Retinal pigment epithelial cell (primary cell): ENCODE results near the gene CRYBG3.

Experiments used
- DNase-seq: peaks from one replicate; pipeline ENCODE4 v3.0.0-alpha.2; 2010; ENCODE audit warnings: low read depth
- H3K4me3 ChIP-seq: 2 replicates; pipeline ENCODE4 v1.5.1; 2011; ENCODE audit warnings: mild to moderate bottlenecking, low read length, control low read depth, moderate library complexity
- TF ChIP-seq, protein P1 (sequence below): conservative IDR thresholded peaks from 2 replicates; pipeline ENCODE4 v1.5.1; 2011; ENCODE audit warnings: low read depth, low read length, control low read depth, inconsistent platforms

The CRYBG3 gene

DNA sequence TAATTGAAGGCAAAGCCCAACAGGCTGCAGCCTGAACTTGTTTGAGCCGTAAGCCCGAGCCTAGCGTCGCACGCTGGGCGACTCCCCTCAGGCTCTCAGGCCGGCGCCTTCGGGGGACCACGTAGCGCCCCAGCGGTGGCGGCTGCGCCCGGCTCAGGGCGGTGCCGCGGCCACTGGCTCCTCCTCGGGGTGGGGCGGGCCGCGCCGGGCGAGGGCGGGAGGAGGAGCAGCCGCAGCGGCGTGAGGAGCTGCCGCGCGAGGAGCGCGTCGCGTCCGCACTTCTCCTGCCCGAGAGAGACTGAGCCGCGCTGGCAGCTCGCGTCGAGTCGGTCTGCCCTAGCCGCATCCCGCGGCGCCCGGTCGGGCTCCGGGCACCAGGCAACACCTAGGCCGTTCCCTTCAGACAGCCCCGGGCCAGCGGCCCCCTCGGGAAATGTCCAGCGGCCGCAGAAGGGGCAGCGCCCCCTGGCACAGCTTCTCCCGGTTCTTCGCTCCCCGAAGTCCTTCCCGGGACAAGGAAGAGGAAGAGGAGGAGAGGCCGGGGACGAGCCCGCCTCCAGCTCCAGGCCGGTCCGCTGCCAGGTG lies at the start of gene CRYBG3:
TSS of gene CRYBG3 (plus strand) at position 238 of the 585 bp plus-strand sequence. CDS start at position 434, 196 bp downstream.
- TF ChIP-seq, protein P1, sequence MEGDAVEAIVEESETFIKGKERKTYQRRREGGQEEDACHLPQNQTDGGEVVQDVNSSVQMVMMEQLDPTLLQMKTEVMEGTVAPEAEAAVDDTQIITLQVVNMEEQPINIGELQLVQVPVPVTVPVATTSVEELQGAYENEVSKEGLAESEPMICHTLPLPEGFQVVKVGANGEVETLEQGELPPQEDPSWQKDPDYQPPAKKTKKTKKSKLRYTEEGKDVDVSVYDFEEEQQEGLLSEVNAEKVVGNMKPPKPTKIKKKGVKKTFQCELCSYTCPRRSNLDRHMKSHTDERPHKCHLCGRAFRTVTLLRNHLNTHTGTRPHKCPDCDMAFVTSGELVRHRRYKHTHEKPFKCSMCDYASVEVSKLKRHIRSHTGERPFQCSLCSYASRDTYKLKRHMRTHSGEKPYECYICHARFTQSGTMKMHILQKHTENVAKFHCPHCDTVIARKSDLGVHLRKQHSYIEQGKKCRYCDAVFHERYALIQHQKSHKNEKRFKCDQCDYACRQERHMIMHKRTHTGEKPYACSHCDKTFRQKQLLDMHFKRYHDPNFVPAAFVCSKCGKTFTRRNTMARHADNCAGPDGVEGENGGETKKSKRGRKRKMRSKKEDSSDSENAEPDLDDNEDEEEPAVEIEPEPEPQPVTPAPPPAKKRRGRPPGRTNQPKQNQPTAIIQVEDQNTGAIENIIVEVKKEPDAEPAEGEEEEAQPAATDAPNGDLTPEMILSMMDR: peak; percentile 40
- H3K4me3 ChIP-seq: peak within 1 kb of the TSS; percentile 79
- DNase-seq: peak; percentile 35

DNA sequence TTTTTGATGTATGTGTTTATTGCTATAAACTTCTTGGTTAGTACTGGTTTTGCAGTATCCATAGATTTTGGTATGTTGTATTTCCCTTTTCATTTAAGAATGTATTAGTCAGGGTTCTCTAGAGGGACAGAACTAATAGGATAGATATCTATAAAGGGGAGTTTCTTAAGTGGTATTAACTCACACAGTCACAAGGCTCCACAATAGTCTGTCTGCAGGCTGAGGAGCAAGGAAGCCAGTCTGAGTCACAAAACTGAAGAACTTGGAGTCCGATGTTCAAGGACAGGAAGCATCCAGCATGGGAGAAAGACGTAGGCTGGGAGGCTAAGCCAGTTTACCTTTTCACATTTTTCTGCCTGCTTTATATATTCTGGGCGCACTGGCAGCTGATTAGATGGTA lies 48.9 kb upstream of the CRYBG3 start:
- no peak for DNase-seq
- H3K4me3 ChIP-seq: no peak overlapping the region
- TF ChIP-seq, protein P1: no peak

DNA sequence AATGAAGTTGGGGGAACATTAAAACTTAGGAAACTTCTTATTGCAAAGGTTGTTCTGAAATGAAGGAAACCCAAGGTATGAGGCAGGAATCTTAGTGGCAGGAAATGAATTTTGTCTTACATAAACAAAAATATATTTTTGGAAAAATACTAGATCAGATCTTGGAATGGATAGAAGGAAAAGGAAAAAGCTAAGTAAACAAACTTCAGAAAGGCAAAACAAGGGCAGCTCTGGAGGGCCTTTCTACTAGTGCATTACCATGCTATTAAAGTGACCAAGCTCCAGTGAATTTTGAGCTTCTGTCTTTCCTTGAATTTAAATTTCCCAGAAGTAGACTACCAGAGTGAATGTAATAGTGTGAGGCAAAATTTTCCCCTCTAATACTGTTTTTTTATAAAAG lies 43.7 kb upstream of the CRYBG3 start:
- no peak overlapping the region for H3K4me3 ChIP-seq
- TF ChIP-seq, protein P1: no peak
- no peak for DNase-seq

DNA sequence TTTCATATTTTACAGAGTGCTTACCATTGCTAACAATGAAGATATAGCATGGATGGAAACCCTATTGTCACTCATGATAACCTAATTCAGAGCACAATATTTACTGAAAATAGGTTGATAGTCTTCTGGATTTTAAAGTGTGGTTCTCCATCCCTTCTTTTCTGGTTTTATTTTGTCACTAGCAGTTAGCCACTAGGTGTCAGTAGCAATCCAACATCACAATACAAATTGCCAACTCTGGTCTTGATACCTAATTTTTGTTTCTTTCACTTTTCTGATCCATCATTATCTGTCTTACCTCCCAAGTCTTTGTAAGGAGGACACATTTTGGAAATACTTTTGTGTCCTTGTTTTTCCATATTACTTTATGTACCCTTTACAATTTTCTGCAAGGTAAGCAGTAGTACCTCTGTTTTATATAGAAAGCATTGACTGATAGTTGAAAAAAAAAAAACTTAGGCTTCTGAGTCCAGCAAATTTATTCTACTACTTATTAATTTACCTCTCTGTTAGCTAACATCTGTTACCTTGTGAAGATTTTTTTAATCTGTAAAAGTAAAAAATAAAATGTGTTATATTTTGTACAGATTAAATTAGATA lies 28.3 kb upstream of the CRYBG3 start:
- peak; percentile 13 for DNase-seq
- TF ChIP-seq, protein P1: peak; percentile 72
- H3K4me3 ChIP-seq: no peak overlapping the region

DNA sequence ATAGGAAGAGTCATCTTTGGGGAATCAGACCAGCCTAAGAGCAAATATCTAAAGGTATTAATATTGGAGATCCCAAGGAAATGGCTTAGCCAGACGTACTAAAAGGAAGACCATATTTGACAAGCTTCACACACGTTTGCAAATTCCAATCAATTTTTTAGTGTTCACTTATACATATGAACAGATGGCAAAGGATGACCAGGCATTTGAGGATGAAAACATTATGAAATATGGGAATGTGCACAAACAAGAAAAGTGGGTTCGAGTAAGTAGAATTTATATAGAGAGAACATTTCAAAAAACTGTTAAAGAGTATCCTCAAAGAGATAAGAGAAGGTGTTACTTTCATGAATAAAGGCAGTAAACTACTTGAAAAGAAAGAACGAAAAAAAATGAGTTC lies 25.9 kb upstream of the CRYBG3 start:
- DNase-seq: no peak
- H3K4me3 ChIP-seq: no peak overlapping the region
- TF ChIP-seq, protein P1: no peak

DNA sequence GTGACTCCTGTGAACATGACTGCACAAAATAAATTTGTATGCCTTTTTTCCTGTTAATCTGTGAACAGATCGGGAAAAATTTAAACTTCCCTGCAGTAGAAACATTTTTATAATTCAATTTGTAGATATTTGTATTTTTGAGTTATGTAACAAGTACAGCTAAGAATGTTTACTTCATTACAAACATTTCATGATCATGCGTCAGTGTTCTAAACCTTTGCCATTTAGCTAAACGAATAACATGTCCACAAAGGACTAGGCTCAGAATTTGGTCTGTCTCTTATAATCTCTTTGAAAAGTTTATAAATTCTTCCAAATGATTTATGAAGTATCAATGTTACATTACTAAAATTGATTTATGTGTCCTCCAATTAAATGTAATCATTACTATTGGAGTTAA lies 17.3 kb upstream of the CRYBG3 start:
- H3K4me3 ChIP-seq: no peak overlapping the region
- no peak for DNase-seq
- TF ChIP-seq, protein P1: no peak

DNA sequence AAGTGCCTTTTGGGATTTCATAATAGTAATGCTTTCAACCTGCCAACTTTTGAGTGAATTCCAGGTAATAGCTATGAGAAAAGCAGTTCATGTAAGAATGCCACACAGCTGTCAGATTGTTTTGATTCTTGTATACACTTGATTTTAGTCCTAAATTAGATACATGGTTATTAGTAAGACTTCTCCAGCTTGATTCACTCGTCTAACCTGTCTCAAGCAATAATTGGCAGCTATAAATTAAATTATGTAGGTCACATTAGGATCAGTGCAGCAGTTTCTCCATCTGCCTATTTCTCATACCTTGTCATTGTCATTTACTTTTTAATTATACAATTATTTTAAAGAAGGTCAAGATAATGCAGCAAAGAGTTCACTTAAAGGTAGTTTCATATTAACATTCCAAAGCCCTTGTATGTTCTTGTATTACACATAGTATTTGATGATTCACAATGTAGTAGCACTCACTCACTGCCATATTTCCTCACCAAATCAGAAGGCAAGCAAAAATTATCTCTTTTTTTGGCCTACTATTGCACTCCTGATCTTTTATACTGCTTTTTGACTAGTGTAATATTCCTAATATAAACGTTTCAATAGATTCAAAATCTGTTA lies 10.9 kb upstream of the CRYBG3 start:
- DNase-seq: no peak
- H3K4me3 ChIP-seq: no peak overlapping the region
- TF ChIP-seq, protein P1: no peak
